OCI-LY7 (cell line): ENCODE results near the gene ITGA3. TPM values are rescaled to one million over a fixed set of nuclear protein-coding genes. Genes with fewer than 3 reads are reported as not detected.

ENCODE experiments used
- BruUV-seq: library from RNA; stranded (reverse); fragments of 400-500 nt; replicated peaks from 2 replicates; lab custom pipeline; 2021; lab: Mats Ljungman, UMichigan
- CTCF ChIA-PET: fragments of 300-600 bp; sonication (Branson Sonifier 250); formaldehyde crosslinking; loops from one replicate; lab custom pipeline; 2022; ENCODE audit warnings: antibody characterized with exemption; ENCODE audit not compliant: unreplicated experiment; lab: Charles Lee
- POLR2A ChIA-PET: fragments of 300-600 bp; sonication (Branson Sonifier 250); formaldehyde crosslinking; loops from one replicate; lab custom pipeline; 2022; ENCODE audit warnings: antibody characterized with exemption; lab: Charles Lee
- DNase-seq: peaks from one replicate; pipeline ENCODE4 v3.0.0-alpha.2; 2015; ENCODE audit warnings: low spot score
- H2AFZ ChIP-seq: fragments of 200-600 bp; sonication (generic), shearing (Covaris generic); 2 replicates; pipeline ENCODE4 v1.6.1; 2014; ENCODE audit warnings: mild to moderate bottlenecking, antibody characterized with exemption, low read length, moderate library complexity
- H3K27ac ChIP-seq: fragments of 200-600 bp; sonication (generic); 2 replicates; pipeline ENCODE4 v1.5.1; 2014; ENCODE audit warnings: mixed run types, low read depth, mild to moderate bottlenecking, moderate library complexity, low read length, inconsistent platforms; ENCODE audit not compliant: poor library complexity, severe bottlenecking
- H3K36me3 ChIP-seq: fragments of 200-600 bp; sonication (generic); 2 replicates; pipeline ENCODE4 v1.6.1; 2014; ENCODE audit warnings: mild to moderate bottlenecking, antibody characterized with exemption, low read length, moderate library complexity, mixed read lengths; ENCODE audit not compliant: insufficient read depth
- H3K4me1 ChIP-seq: fragments of 200-600 bp; sonication (generic); 2 replicates; pipeline ENCODE4 v1.5.1; 2014; ENCODE audit warnings: mild to moderate bottlenecking, low read length; ENCODE audit not compliant: insufficient read depth, poor library complexity, severe bottlenecking
- H3K4me2 ChIP-seq: fragments of 200-600 bp; sonication (generic); 2 replicates; pipeline ENCODE4 v1.6.1; 2014; ENCODE audit warnings: mild to moderate bottlenecking, low read length
- H3K4me3 ChIP-seq: fragments of 200-600 bp; sonication (generic); 2 replicates; pipeline ENCODE4 v1.5.1; 2014; ENCODE audit warnings: mild to moderate bottlenecking, low read depth, low read length; ENCODE audit not compliant: poor library complexity, severe bottlenecking
- H3K79me2 ChIP-seq: fragments of 200-600 bp; sonication (generic); 2 replicates; pipeline ENCODE4 v1.6.1; 2016; ENCODE audit warnings: low read depth, mild to moderate bottlenecking, low read length, moderate library complexity, mixed read lengths; ENCODE audit not compliant: insufficient read depth
- H3K9me2 ChIP-seq: fragments of 200-600 bp; sonication (generic); 2 replicates; pipeline ENCODE4 v1.6.1; 2016; ENCODE audit warnings: mild to moderate bottlenecking, low read length, mixed read lengths; ENCODE audit not compliant: insufficient read depth
- H3K9me3 ChIP-seq: fragments of 200-600 bp; sonication (generic); 2 replicates; pipeline ENCODE4 v1.6.1; 2014; ENCODE audit warnings: mild to moderate bottlenecking, mixed run types, low read length, mixed read lengths
- H4K20me1 ChIP-seq: fragments of 200-600 bp; sonication (generic); 2 replicates; pipeline ENCODE4 v1.6.1; 2014; ENCODE audit warnings: mild to moderate bottlenecking, antibody characterized with exemption, low read length, moderate library complexity, mixed read lengths; ENCODE audit not compliant: insufficient read depth
- EZH2phosphoT487 ChIP-seq: fragments of 200-600 bp; sonication (generic); IDR thresholded peaks from 2 replicates; pipeline ENCODE4 v1.6.1; 2018; ENCODE audit warnings: low read depth, borderline replicate concordance, mild to moderate bottlenecking, mixed run types, antibody characterized with exemption, low read length, moderate library complexity, mixed read lengths
- intact Hi-C: fragments of 100-400 bp; cut with micrococcal nuclease; formaldehyde crosslinking; loops from one replicate; pipeline ENCODE4 v1.10.0; 2022; ENCODE audit not compliant: unreplicated experiment
- total RNA-seq, 2 experiments: library from RNA; depleted of rRNA in 1 of 2; stranded (reverse); fragments of >200 nt in 1 of 2; shearing (Covaris generic) in 1 of 2; gene quantifications; 2 replicates each; pipeline ENCODE4 v1.2.3, GENCODE V29; 2014 to 2022
- TF ChIP-seq, protein P1 (sequence below): fragments of 200-600 bp; sonication (generic); conservative IDR thresholded peaks from 2 replicates; pipeline ENCODE4 v1.5.1; 2014; ENCODE audit warnings: mild to moderate bottlenecking, antibody characterized with exemption, low read length, moderate library complexity, mixed read lengths

ITGA3 gene
- total RNA-seq, 2 experiments from 2014 or later, result 15.2 to 30.7 TPM

DNA sequence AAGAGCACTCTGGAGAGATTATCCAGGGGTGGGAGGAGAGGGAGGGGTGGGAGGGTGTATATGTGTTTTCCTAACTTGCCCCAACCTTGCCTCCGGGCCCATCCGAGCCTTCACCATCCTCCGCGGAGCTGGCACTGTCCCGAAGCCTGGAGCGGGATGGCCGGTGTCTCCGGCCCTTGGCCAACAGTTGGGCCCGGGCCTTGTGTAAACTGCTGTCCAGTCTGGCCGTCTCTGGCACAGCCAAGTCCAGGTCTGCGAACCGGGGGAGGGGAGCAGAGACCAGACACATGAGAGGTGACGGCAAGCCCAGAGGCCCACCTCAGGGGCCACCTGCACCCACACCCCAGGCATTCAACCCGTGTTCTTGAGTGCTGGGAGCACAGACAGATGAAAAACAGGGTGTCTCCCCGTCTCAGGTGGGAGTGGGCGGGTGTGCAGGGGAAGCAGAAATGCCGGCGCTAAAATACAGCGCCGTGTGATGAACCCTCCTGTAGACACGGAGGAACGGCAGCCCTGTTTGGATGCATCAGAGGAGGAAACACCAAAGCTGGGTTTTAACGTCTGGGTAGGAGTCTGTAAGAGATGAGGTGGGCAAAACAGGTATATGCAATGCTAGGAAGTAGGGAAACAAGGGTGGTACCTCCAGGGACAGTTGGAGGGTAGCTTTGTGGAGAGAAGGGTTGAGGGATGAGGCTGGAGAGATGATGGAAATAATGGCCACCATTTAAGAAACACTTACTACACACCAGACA is 62.3 kb downstream of the ITGA3 start:
- Histone ChIP-seq H3K36me3 (no peaks in the 10 kb centered on the region), H3K4me2 (no peak overlapping the region), H3K4me1 (no peaks in the 10 kb centered on the region), H3K79me2 (no peaks in the 10 kb centered on the region), H3K27ac (no peak overlapping the region), H2AFZ (no peak overlapping the region), H3K9me2 (no peaks in the 10 kb centered on the region), H4K20me1 (no peaks in the 10 kb centered on the region), H3K4me3 (no peak overlapping the region), H3K9me3 (no peaks in the 10 kb centered on the region)
- TF ChIP-seq EZH2phosphoT487, result no peak
- TF ChIP-seq, protein P1, sequence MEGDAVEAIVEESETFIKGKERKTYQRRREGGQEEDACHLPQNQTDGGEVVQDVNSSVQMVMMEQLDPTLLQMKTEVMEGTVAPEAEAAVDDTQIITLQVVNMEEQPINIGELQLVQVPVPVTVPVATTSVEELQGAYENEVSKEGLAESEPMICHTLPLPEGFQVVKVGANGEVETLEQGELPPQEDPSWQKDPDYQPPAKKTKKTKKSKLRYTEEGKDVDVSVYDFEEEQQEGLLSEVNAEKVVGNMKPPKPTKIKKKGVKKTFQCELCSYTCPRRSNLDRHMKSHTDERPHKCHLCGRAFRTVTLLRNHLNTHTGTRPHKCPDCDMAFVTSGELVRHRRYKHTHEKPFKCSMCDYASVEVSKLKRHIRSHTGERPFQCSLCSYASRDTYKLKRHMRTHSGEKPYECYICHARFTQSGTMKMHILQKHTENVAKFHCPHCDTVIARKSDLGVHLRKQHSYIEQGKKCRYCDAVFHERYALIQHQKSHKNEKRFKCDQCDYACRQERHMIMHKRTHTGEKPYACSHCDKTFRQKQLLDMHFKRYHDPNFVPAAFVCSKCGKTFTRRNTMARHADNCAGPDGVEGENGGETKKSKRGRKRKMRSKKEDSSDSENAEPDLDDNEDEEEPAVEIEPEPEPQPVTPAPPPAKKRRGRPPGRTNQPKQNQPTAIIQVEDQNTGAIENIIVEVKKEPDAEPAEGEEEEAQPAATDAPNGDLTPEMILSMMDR, result no peak
- POLR2A ChIA-PET, result no interaction called here
- CTCF ChIA-PET, result no interaction called here
- no peak for DNase-seq
- BruUV-seq, result no TSS peak
- intact Hi-C loops, result no loop called here

DNA sequence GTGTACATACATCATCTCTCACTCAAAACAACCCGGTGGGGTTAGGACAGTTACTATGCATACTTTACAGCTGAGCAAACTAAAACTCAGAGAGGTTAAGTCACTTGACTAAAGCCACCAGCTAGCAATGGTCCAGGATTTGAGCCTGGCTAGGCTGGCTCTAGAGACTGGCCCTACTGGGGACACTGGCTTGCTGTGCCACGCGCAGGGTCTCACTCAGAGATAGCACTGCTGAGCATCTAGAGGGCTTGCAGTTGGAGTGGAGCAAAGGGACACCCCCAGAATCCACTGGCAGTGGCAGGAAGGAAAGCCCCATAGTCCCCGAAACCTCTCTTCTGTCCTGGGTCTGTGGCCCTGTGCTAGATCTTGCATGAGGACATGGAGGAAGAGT is 62.9 kb downstream of the ITGA3 start:
- Histone ChIP-seq H3K4me3 (no peak overlapping the region), H4K20me1 (no peaks in the 10 kb centered on the region), H3K4me2 (no peak overlapping the region), H3K36me3 (no peaks in the 10 kb centered on the region), H3K4me1 (no peaks in the 10 kb centered on the region), H3K9me3 (no peaks in the 10 kb centered on the region), H3K9me2 (no peaks in the 10 kb centered on the region), H3K79me2 (no peaks in the 10 kb centered on the region), H2AFZ (no peak overlapping the region), H3K27ac (no peak overlapping the region)
- TF ChIP-seq, protein P1, result no peak
- TF ChIP-seq EZH2phosphoT487, result no peak
- intact Hi-C loops, result no loop called here
- POLR2A ChIA-PET, result interaction anchor here (0.6 kb wide), 1 partner anchor 32 kb away, joined by 4 read pairs; the partner anchor contains the start of gene PPP1R9B
- CTCF ChIA-PET, result no interaction called here
- no TSS peak for BruUV-seq
- no peak for DNase-seq
